ENCODE measurements around the gene KRTAP13-1. TPM values are rescaled to one million over a fixed set of nuclear protein-coding genes. Genes with fewer than 3 reads are reported as not detected.
A peak's percentile ranks its signal among the peaks of the same experiment; 100 is the strongest.

Gene KRTAP13-1, protein sequence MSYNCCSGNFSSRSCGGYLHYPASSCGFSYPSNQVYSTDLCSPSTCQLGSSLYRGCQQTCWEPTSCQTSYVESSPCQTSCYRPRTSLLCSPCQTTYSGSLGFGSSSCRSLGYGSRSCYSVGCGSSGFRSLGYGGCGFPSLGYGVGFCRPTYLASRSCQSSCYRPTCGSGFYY
- not detected for polyA plus RNA-seq (ENCODE audit: insufficient read length)
- long read RNA-seq, donor 1 = 0 reads
- long read RNA-seq, donor 2 = 0 reads
- long read RNA-seq, donor 3 = 0 reads
- long read RNA-seq, donor 4 = 0 reads
- long read RNA-seq, donor 5 = 0 reads
- long read RNA-seq, donor 6 = 0 reads
- long read RNA-seq, donor 7 = 0 reads
- long read RNA-seq, donor 8 = 0 reads

DNA sequence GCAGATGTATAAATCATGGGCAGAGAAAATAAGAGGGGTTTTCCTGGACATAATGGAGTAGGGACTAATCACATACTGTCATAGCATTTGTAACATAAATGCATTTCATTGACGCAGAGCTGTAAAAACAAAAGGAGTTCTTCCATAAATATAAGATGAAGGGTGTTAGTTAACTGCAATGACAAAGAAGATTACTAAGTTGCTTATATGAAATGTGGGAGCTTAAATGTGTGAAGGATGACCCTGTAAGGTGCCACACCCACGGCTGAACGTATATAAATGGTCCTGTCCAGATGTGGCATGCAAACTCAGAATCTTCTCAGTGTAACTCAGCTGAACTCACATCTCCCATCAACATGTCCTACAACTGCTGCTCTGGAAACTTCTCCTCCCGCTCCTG, at the start of gene KRTAP13-1:
Gene KRTAP13-1 (plus strand): TSS at position 301 of the 400 bp plus-strand sequence. CDS start 56 bp downstream, at position 357.
- no peak for DNase-seq

DNA sequence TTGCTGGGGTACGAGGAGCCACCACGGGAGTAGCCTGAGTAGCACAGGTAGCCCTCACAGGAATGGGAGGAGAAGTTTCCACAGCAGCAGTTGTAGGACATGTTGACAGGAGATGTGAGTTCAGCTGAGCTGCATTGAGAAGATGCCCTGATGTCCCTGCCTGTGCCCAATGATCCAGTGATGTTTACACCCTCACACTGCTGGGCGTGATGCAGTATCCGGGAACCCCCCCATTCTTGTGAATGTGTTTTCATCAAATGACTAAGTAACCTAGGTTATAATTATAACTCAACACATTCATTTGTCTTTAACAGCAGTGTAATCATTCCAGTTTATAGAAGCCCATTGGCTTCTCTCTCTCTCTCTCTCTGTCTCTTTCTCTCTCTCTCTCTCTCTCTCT, 47.3 kb upstream of the KRTAP13-1 start, which contains the start of gene KRTAP23-1:
Gene KRTAP23-1 (minus strand): TSS at position 101 of the 400 bp plus-strand sequence. CDS start 0 bp downstream, at position 101.
- no peak for DNase-seq

DNA sequence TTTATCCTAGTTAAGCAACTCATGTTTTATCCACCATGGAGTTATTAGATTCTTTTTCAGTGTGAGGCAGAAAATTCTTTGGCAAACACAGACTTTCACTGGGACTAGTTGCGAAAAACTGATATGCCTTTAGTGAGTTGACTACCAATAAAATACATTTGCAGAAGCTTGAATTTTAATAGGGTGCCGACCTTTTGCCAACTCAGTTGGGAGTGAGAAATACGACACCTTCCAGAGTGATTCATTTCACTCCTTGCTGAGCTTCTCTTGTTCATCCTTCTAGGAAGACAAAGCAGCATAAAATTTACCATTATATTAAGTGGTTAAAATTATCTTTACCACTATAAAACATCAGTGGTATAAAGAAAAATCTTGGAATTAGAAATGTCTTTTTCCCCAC, 46.3 kb upstream of the KRTAP13-1 start:
- DNase-seq = no peak

DNA sequence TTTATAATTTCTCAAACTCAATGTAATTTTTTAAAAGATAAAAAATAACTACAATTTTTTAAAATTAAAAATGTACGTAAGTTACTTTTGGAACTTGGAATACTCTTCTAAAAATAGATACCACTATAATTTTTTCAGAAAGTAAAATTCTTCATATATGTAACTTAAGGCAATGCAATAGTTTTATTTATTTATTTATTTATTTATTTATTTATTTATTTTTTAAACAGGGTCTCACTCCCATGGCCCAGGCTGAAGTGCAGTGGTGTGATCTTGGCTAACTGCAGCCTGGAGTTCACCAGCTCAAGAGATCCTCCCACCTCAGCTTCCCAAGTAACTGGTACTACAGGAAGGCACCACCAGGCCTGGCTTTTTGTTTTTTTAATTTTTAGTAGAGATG, 44.3 kb upstream of the KRTAP13-1 start:
- DNase-seq = no peak

DNA sequence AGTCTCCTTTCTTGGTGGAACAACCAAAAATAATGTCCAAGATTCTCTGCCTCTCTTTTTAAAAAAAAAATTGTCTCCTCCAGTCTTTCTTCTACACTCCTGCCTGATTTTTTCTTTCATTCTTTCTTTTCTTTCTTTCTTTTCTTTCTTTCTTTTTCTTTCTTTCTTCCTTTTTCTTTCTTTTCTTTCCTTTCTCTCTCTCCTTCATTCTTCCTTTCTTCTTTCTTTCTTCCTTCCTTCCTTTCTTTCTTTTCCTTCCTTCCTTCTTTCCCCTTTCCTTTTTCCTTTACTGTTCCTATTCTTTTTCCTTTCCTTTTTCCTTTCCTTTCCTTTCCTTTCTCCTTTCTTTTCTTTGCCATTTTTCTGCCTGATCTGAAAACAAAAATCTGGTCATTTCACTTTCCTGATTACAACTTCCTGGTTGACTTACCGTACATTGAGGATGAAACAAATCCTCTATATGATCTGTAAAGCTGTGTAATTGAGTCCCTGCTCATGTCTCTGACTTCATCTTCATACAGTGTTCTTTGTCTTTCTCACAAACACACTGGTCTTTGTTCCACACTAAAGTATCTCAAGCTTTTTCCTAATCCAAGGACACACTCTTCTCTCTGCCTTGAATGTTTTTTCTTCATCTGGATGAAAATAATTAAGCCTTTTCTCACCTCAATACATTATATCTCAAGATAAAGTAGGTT, 41.4 kb upstream of the KRTAP13-1 start:
- no peak for DNase-seq

DNA sequence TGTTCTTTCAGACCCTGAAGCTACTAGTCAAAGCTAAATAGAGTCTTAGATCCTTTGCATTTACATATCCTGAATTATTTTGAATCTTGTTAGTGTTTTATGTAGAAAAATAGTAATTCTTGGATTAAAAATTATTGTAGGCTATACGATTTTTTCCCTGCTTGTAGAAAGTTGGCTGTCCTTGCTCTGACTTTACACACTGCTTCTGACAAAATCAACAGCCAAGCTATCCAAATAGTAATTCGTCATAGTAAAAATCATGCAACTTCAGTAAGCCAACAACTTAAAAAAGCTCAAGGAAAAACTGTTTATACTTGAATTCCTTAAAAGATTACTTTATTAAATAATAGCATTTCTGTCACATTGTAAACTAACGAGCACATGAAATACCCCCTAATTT, 39.9 kb upstream of the KRTAP13-1 start:
- no peak for DNase-seq

DNA sequence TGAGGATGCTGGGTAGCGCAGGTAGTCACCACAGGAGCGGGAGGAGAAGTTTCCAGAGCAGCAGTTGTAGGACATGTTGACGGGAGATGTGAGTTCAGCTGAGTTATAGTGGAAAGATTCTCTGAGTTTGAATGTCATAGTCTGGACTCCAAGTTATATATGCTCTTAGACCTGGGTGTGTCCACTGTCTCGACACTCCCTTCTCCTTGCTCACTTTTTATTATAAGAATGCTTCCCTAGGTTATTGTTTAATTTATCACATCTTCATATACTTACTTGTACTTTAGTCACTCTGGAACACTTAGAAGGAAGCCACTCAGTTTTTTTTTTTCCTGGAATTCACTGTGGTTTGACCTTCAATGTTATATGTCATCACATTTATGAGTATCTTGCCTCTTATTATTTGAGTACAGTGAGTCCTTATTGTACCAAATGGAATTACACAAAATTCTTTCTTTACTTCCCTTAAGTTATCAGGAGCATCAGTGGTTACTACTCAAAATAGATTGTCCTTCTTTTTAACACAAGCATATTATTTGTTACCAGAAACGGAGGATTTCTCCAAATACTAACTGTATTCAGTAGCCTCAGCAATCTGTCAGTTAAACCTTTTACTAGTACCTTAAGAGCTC, 23.6 kb upstream of the KRTAP13-1 start, which contains the start of gene KRTAP13-2:
Gene KRTAP13-2 (minus strand): TSS at position 133 of the 632 bp plus-strand sequence. CDS start 58 bp downstream, at position 75.
- DNase-seq = no peak

DNA sequence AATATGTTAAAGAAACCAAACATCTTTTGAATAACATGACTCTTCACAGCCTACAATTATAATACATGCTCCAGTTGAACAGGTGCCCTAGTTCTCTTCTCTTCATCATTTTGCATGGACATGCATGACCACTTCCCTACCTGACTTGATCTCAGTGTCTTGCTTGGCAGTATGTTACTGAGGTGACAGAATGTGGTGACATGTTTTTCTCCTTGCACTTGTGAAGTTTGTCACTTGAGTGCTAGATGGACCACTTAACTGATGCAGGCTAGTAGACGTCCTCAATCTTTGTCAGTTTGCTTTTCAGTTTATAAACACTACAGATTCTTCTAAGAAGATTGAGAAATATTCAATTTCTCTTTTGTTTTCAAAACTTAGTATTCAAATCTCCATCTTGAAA, 13.6 kb upstream of the KRTAP13-1 start:
- no peak for DNase-seq

DNA sequence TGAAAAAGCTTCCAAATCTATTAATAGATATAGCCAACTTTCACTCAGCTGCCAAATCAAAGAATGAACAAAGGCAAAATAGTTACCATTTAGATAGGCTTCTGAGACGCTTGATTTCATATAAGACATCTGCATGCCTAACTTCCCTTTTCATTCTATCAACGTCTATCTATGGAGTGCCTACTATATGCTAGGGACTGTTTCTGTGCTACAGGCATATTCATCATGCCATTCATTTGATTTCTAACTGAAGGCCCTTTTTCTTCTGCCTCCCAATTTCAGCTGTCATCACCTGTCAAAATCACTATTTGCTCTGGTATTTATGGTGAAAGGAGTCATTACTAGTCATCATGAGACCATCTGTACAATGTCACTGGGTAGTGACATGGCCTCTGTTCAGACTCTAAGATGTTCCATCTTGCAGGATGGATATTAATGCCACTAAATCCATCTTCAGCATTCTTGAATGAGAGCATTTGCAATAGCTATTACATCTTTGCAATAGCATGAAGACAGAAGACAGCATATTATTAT, 4.3 kb upstream of the KRTAP13-1 start:
- no peak for DNase-seq

DNA sequence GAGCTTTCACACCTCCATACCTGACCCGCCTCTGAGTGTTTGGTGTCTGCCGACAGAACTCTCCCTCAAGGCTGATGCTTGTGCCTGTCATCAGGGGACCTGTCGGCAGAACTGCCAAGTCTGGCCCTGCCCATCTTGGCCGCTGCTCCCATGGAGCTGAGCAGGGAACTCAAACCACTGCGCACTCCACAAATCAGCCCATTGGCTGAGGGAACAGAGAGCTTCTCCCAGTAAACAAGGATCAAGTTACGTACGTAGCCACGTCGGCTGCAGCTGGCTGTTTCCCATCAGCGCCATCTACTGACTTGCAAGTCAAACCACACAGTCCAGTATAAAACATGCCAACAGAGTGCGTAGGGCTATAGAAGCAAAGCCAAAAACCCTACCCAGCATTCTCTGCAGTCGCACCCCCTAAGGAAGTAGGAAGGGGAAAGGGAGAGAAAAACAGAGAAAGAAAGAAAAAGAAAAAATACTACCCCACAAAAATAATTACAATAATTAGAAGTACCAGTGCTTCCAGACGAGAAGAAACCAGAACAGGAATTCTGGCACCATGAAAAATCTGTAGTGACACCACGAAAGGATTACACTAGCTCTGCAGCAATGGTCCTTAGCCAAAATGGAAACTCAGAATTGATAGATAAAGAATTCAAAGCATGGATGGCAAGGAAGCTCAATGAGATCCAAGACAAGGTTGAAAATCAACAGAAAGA, 13.1 kb downstream of the KRTAP13-1 start:
- peak; percentile 4 for DNase-seq

DNA sequence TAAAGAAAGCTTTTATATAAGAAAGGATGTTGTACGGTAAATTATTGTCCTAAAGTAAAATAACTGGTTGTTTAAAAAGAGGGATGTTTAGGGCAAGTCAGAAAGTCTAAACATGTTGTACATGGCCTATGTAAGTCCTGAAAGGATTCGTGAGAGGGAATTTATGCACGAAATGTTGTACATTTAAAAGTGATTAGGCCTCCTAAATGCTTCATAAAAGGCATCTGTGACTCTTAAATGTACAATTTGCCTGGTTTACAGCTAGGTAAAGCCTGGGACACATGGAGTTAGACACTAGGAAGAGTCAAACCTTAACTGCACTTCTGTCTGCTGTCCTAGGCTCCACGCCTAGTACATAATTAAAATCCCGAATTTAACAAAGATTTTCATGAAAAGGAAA, 20.2 kb downstream of the KRTAP13-1 start:
- no peak for DNase-seq

DNA sequence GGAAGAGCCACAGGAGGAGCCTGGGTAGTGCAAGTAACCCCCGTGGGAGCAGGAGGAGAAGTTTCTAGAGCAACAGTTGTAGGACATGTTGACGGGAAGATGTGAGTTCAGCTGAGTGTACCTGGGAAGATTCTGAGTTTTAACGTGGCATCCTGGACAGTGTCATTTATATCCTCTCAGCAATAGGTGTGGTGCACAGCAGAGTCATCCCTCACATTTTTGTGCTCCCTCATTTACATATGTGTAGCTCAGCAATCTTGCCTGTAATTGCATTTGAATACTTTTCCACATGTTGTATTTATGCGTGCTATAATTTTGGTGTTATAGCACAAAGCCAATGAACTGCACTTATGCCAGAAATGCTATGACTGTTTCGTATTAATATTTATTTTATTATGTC, 30.0 kb downstream of the KRTAP13-1 start, which contains the start of gene KRTAP13-3:
Gene KRTAP13-3 (minus strand): TSS at position 101 of the 400 bp plus-strand sequence. CDS start 14 bp downstream, at position 87.
- DNase-seq = no peak

DNA sequence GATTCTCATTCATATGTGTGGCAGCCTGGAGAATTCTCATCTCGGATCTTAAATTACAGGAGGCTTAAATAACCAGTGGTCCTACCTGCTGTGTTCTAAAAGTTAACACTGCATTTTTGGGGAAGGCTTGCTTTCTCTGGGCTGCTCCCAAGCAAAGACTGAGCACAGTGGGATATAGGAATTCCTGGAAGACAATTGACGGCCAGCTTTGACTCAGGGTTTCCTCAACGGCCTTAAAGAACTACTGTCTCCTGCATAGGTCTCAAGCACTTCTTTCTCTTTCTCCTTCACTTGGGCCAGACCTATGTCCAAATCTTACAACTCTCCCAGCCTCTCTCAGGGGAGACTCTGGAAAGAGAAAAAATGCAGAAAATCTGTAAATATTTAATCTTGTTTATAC, 30.9 kb downstream of the KRTAP13-1 start:
- DNase-seq = no peak

DNA sequence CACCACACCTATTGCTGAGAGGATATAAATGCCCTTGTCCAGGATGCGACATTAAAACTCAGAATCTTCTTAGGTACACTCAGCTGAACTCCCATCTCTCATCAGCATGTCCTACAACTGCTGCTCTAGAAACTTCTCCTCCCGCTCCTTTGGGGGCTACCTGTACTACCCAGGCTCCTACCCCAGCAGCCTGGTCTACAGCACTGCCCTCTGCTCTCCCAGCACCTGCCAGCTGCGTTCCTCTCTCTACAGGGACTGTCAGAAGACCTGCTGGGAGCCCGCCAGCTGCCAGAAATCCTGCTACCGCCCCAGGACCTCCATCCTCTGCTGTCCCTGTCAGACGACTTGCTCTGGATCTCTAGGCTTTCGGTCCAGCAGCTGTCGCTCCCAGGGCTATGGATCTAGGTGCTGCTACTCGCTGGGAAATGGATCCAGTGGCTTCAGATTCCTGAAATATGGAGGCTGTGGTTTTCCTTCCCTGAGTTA, 34.4 kb downstream of the KRTAP13-1 start, which contains the start of gene KRTAP13-4:
Gene KRTAP13-4 (plus strand): TSS at position 51 of the 486 bp plus-strand sequence. CDS start 56 bp downstream, at position 107.
- no peak for DNase-seq

DNA sequence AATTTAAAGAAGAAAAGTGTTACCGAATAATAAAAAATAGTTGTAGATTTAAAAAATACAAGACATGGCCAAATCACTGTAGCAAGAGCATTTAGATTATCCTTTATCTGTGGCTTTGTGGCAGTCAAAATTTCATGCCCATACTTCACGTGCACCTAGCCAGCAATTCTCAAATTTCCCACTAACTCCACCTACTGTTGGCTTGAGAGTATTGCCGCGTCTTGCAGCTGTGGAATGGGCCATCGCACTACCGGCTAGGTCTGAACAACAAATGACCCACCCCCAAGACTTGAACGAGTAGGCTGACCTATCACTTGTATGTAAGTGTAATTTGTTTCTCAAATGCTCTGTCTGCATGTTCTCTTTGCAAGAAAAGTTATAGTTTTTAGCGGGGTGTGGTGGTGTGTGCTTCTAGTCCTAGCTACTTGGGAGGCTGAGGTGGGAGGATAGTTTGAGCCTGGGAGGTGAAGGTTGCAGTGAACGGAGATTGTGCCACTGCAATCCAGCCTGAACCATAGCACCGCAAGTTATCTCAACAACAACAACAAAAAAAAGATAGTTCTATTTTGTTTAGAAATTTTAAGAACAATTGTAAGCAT, 38.3 kb downstream of the KRTAP13-1 start:
- DNase-seq = no peak

DNA sequence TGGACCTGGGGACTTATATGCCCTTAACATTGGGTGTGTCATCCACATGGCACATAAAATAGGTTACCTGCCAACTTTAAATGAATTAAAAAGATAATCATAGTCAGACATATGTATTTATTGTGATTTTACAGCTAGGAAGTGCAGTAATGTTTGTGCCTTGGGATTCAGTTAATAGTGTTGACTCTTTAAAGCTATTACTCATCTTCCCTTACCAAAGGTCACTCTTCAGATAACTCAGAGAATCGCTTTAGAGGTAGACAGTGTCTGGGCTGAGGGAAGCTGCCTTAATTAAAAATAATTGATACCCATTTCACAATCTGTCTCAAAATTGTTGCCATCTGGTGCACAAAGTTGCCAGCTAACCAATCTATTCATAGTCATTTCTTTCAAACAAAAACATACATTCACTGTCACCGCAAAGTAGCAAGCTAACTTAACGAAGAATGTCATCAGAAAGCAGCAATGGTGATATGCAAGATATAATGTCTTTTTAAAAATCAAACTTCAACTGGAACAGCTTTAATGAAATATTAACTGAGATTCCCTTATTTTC, 41.3 kb downstream of the KRTAP13-1 start:
- DNase-seq = no peak

DNA sequence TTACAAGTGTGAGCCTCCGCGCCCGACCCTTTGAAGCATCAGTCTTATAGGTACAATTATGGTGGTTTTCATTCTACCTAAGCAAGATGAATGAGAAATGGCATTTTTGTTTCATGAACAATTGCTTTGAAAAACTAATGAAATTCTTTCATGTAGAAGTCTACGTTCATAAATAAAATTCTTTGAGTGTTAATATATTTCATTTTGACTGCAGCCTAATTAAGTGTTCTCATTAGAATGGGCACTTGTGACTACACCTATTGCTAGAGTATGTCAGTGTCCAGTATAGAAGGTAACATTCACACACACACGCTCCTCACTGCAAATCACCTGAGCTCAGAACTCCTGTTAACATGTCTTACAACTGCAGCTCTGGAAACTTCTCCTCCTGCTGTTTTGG, 44.1 kb downstream of the KRTAP13-1 start, which contains the start of gene KRTAP15-1:
Gene KRTAP15-1 (plus strand): TSS at position 301 of the 400 bp plus-strand sequence. CDS start 53 bp downstream, at position 354.
- DNase-seq = no peak

DNA sequence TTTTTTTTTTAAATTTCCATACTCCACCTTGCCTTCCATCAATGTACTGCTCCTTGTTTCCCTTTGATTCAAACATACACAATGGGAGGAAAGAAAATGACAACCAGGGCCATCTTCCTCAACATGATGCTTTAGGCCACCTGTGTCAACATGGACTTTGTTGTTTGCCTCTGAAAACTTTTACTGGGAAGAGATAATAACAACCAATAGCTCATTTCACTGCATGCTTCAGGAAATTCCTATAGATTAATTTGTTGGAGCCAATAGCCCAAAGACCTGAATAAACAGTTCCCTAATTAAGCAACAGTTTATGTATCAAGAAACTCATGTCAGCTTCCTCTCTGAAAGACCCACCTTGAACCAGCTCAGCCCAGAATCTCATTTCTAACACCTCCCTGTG, 47.4 kb downstream of the KRTAP13-1 start:
- DNase-seq = no peak

DNA sequence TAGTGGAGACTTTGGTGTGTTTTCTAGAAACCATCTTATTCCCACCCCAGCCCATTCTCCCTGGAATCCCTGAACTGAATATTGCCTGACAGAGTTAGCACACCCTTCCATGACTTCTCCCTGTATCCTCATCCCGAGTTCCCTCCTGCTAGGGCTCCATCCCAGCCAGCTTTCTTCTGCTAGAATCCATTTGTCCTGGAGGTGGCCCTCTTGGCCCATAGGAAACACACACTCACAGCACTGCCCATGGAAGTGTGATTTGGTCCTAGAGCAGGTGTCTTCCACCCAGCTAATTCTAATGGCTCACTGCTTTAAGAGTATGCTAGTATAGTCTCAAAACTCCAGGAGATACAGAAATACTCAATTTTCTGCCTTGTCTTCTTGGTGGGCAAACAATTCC, 48.4 kb downstream of the KRTAP13-1 start:
- no peak for DNase-seq
